GM21723 (cell line): Measurements from ENCODE around the gene NINJ2.
A peak's percentile ranks its signal among the peaks of the same experiment; 100 is the strongest.

Experiments
- ATAC-seq: cut with Tn5 transposase; IDR thresholded peaks from one replicate; pipeline ENCODE4 v1.9.1; 2021; ENCODE audit warnings: mild to moderate bottlenecking, moderate library complexity; ENCODE audit not compliant: unreplicated experiment

NINJ2 gene

GRCh38 chr12:674272-674781 is 11.1 kb upstream of the NINJ2 start:
- ATAC-seq: peak; percentile 83

DNA sequence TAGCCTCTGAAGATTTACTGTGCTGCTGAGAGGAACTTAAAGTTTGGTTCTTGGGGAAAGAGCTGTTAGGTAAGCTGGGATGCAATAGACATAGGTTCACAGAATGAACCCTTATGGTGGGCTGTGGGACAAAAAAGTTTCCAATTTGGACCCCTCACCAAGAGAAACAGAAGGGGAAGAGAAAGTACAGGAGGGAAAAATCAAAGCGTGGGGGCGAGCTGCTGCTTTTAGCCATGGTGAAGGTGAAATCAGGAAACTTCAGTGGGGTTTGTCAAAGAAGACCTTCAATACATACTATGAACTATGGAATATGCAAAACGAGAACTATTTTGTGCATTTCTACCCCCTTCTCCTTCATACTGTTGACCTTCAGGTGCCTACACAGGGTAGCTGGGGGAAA is 10.6 kb upstream of the NINJ2 start:
- peak; percentile 18 for ATAC-seq

DNA sequence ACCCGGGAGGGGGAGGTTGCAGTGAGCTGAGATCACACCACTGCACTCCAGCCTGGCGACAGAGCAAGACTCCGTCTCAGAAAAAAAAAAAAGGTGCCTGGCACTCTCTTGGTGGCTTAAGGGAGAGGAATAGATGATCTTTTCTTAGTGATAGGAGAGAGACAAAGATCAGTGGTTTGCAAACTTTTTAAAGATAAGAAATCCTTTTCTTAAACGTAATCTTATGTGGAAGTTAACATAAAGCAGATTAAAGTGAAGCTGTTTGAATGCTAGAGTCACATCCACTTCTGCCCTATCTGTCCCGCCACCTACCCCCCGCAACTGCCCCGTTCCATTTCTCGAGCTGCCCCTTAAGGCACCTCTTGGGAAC is 6.3 kb upstream of the NINJ2 start:
- no peak for ATAC-seq

GRCh38 chr12:668090-668481 is 4.8 kb upstream of the NINJ2 start:
- no peak for ATAC-seq

GRCh38 chr12:666766-667308 is 3.6 kb upstream of the NINJ2 start:
- peak; percentile 42 for ATAC-seq

- no peak for ATAC-seq
These were observed 2.8 kb upstream of the NINJ2 start for GRCh38 chr12:666066-666465.

DNA sequence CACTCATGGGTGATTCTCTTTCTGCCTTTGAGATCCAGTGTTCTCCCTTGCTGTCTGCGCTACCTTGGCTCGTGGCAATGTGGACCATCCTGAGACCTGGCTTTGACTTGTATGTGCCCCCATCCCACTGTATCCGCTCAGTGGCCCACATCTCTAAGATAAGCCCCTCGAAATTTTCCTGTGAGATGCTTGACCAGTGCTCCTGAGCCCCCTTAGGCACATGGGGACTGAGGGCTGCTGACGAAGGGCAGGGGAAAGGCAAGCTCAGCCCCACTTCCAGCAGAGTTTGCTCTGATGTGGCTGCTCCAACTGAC is 1.5 kb upstream of the NINJ2 start:
- ATAC-seq: no peak

GRCh38 chr12:664075-664778 is 982 bp upstream of the NINJ2 start:
- no peak for ATAC-seq

GRCh38 chr12:662566-663292 is 516 bp downstream of the NINJ2 start:
- no peak for ATAC-seq

DNA sequence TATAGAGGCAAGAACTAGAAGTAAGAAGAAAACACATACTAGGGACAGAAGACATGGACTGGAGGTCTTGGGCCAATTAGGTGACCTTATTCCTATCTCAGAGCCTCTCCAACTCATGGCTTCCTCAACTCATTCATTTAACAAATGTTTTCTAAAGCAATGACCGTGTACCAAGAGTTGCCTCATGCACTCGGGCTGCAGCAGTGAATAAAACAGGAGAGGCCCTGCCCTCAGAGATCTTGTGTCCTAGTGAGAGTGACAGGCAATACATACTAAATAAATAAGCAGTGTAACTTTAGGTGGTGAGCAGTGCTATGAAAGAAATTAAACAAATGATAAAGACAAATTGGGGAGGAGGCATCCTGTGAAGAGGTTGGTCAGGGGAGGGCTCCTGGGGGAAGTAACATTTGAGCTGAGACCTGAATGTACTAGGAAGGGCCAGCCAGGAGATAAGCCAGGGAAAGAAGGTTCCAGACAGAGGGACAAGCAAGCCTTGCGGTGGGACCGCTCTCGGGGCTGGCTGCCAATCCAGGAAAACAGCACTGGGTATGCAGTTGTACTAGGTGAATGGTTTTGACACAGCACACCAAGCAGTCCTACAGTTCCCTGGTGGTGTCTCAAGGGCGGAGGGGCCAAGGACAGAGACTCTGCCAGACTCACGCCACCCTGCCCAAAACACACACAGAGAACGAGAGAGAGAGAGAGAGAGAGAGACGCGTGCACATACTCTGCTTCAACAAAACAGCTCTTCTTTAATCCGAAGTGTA is 1.3 kb downstream of the NINJ2 start:
- ATAC-seq: no peak

- ATAC-seq: peak; percentile 81
These were observed 4.1 kb downstream of the NINJ2 start for GRCh38 chr12:659090-659683.

DNA sequence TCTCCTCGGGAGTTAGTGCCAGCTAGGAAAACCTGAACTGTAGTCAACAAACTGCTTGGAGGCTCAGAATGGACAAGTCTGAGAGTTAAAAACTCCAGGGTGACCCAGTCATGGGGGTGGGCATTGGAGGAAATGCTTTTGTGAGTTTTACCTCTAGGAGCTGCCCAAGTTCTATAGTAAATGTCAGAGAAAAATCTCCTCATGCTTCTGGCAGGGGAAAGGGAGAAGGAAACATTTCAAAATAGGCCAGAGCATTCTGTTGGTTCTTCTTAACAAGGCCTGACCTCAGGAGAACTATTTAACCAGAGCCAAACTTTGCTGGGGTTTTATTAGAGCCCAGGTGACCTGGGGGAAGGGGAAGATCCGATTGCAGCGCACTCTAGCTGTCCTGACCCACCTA is 12.3 kb downstream of the NINJ2 start:
- ATAC-seq: no peak

DNA sequence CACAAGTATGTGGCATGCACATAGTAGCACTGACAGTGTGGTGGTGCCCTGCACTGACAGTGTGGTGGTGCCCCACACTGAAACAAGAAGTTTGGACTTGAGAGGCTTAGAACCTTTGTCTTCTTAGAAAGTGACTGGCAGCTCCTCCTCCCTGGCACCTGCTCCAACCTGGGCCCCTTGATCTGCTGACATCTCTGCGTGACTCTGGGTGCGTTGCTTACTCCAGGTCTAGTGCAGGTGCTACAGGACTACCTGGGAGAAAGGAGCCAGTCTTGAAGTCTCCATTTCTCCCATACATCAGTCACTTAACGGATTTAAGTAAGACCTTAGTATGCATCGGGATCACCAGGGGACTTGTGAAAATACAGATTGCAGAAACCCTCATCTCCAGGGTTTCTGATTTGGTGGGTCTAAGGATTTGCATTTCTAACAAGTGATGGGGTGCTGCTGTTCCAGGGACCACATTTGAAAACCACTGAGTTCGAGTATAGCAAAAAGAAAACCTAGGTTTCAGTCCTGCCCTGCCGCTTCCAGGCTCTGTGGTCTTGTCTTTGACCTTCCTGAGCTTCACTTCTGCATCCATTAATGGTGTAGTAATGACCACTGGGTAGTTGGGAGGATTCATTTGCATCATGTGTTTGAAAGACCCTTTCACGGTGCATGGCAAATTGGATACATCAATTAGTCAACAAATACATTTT is 15.7 kb downstream of the NINJ2 start:
- ATAC-seq: no peak

DNA sequence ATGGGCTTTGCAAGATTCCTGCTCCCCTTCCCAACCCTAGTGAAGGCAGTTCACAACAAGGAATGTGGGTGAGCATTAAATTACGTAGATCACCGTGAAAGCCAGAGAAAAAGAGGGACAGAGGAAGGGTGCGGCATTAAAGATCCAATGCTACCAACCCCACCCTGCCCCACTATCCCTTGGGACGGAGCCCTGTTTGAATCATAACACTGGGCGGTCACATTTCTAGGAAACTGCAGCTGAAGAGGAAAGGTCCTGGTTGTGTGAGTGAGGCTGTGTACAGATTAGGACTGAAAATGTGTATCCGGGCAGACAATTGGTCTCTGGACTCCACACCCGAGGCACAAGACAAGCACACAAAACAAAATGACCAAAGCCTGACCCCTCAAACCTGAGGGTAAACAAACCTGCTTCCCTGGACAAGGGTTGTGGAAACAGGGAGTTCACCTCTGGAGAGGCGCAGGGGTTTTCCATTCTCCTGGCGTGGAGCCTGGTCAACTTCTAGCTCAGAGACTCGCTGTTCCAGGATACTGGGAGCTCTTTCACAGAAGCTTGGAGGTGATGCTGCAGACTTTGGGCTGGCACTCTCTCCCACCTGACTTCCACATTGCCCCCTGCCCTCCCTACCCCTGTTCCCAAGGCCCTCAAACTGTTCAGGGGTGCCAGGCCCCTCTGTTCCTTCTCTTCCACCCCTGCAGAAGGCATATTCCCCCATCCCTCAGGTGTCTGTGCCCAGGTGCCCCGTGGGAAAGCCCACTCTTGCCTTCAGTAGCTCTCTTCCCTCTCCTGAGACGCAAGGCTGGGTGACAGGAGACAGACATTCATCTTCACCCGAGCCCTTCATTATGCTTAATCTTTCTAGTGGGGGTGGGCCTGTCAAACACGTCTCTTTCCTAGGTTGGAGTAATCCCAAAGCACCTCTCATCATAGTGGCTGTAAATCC is 16.5 kb downstream of the NINJ2 start:
- no peak for ATAC-seq

GRCh38 chr12:645563-646071 is 17.6 kb downstream of the NINJ2 start:
- no peak for ATAC-seq

- ATAC-seq: no peak
These were observed 18.3 kb downstream of the NINJ2 start for GRCh38 chr12:644818-645552.

- no peak for ATAC-seq
These were observed 19.0 kb downstream of the NINJ2 start for GRCh38 chr12:644303-644639.

GRCh38 chr12:643475-644302 is 19.6 kb downstream of the NINJ2 start:
- ATAC-seq: peak; percentile 8
